PC-9 (cell line): ENCODE data around the gene CNTNAP2. TPM values are rescaled to one million over a fixed set of nuclear protein-coding genes. Genes with fewer than 3 reads are reported as not detected.

Experiments
- BruUV-seq: library from RNA; stranded (reverse); fragments of 400-500 nt; replicated peaks from 2 replicates; lab custom pipeline; 2021; lab: Mats Ljungman, UMichigan
- CTCF ChIA-PET: fragments of 300-600 bp; sonication (Branson Sonifier 250); formaldehyde crosslinking; loops from one replicate; lab custom pipeline; 2022; ENCODE audit warnings: antibody characterized with exemption; lab: Charles Lee
- POLR2A ChIA-PET: fragments of 300-600 bp; sonication (Branson Sonifier 250); formaldehyde crosslinking; loops from one replicate; lab custom pipeline; 2022; ENCODE audit warnings: antibody characterized with exemption; ENCODE audit not compliant: unreplicated experiment; lab: Charles Lee
- DNase-seq, 2 experiments: peaks; one replicate each; pipeline versions ENCODE4 v3.0.0 to v3.0.0-alpha.2; 2015 to 2022; ENCODE audit warnings: mixed read lengths in 1 of 2
- H2AFZ ChIP-seq: fragments of 200-600 bp; sonication (generic); 2 replicates; pipeline ENCODE4 v1.8.1; 2017; ENCODE audit warnings: antibody characterized with exemption
- H3F3A ChIP-seq: fragments of 200-600 bp; sonication (generic); 2 replicates; pipeline ENCODE4 v1.8.1; 2017; ENCODE audit warnings: antibody characterized with exemption, mild to moderate bottlenecking, low read depth; ENCODE audit not compliant: insufficient read depth
- H3K27ac ChIP-seq: fragments of 200-600 bp; sonication (generic); 2 replicates; pipeline ENCODE4 v1.6.1; 2016; ENCODE audit warnings: mixed run types
- H3K27me3 ChIP-seq: fragments of 200-600 bp; sonication (generic); 2 replicates; pipeline ENCODE4 v1.6.1; 2016; ENCODE audit warnings: low read depth, mixed run types; ENCODE audit not compliant: insufficient read depth
- H3K36me3 ChIP-seq: fragments of 200-600 bp; sonication (generic); 2 replicates; pipeline ENCODE4 v1.6.1; 2016; ENCODE audit warnings: low read depth, mixed run types
- H3K4me1 ChIP-seq: fragments of 200-600 bp; sonication (generic); replicated peaks from 2 replicates; pipeline ENCODE4 v1.6.1; 2016; ENCODE audit warnings: mixed run types; ENCODE audit not compliant: insufficient read depth
- H3K4me2 ChIP-seq: fragments of 200-600 bp; sonication (generic); 2 replicates; pipeline ENCODE4 v1.6.1; 2017; ENCODE audit warnings: mixed run types
- H3K4me3 ChIP-seq: fragments of 200-600 bp; sonication (generic); 2 replicates; pipeline ENCODE4 v1.6.1; 2016; ENCODE audit warnings: mixed run types
- H3K79me2 ChIP-seq: fragments of 200-600 bp; sonication (generic); 2 replicates; pipeline ENCODE4 v1.6.1; 2017; ENCODE audit warnings: low read depth, mixed run types
- H3K9me2 ChIP-seq: fragments of 200-600 bp; sonication (generic); 2 replicates; pipeline ENCODE4 v1.8.1; 2017; ENCODE audit warnings: mild to moderate bottlenecking; ENCODE audit not compliant: insufficient read depth
- H3K9me3 ChIP-seq: fragments of 200-600 bp; sonication (generic); 2 replicates; pipeline ENCODE4 v1.8.1; 2016; ENCODE audit warnings: low read depth; ENCODE audit not compliant: insufficient read depth
- H4K20me1 ChIP-seq: fragments of 200-600 bp; sonication (generic); 2 replicates; pipeline ENCODE4 v1.8.1; 2017; ENCODE audit not compliant: insufficient read depth
- CTCF ChIP-seq: fragments of 200-600 bp; sonication (generic); conservative IDR thresholded peaks from 2 replicates; pipeline ENCODE4 v1.6.1; 2017; ENCODE audit warnings: mixed run types, antibody characterized with exemption, mild to moderate bottlenecking, moderate library complexity
- EZH2 ChIP-seq: fragments of 200-600 bp; sonication (generic); IDR thresholded peaks from 2 replicates; pipeline ENCODE4 v1.8.0; 2017; ENCODE audit warnings: antibody characterized with exemption, low read depth
- intact Hi-C: fragments of 100-400 bp; cut with micrococcal nuclease; formaldehyde crosslinking; loops from one replicate; pipeline ENCODE4 v1.10.0; 2022; ENCODE audit not compliant: unreplicated experiment
- total RNA-seq: library from RNA; stranded (reverse); gene quantifications from 2 replicates; pipeline ENCODE4 v1.2.3, GENCODE V29; 2021

The CNTNAP2 gene
- total RNA-seq, 1 experiment from 2014 or later, result not detected

GRCh38 chr7:146112755-146113154, 3.8 kb upstream of the CNTNAP2 start:
- CTCF ChIA-PET, result no interaction called here
- intact Hi-C loops, result no loop called here
- no peaks in the 10 kb centered on the region for H3K79me2 ChIP-seq

GRCh38 chr7:146115548-146115850, 1.1 kb upstream of the CNTNAP2 start:
- Histone ChIP-seq H3K4me3 (no peak overlapping the region), H2AFZ (no peak overlapping the region), H3K79me2 (no peaks in the 10 kb centered on the region), H3K27ac (no peak overlapping the region), H3K4me1 (no peaks in the 10 kb centered on the region), H4K20me1 (no peaks in the 10 kb centered on the region), H3K36me3 (no peaks in the 10 kb centered on the region), H3K9me2 (0 out of 2 replicates have a peak, but pooled peaks cover 5% of the 10 kb centered on the region), H3K27me3 (no peaks in the 10 kb centered on the region), H3F3A (no peaks in the 10 kb centered on the region), H3K4me2 (no peak overlapping the region), H3K9me3 (no peaks in the 10 kb centered on the region)
- BruUV-seq, result no TSS peak
- intact Hi-C loops, result no loop called here
- no peak for TF ChIP-seq EZH2
- no peak for TF ChIP-seq CTCF
- CTCF ChIA-PET, result no interaction called here
- no peak for DNase-seq
- POLR2A ChIA-PET, result no interaction called here

More at GRCh38 chr7:146112755-146113154, 3.8 kb upstream of the CNTNAP2 start:
- no TSS peak for BruUV-seq
- no peak overlapping the region for H3K4me2 ChIP-seq
- 0 out of 2 replicates have a peak, but pooled peaks cover 5% of the 10 kb centered on the region for H3K9me2 ChIP-seq
- no peak overlapping the region for H3K27ac ChIP-seq
- H3K9me3 ChIP-seq, result no peaks in the 10 kb centered on the region
- no peaks in the 10 kb centered on the region for H3F3A ChIP-seq
- no peak overlapping the region for H2AFZ ChIP-seq
- DNase-seq, result no peak
- H3K36me3 ChIP-seq, result no peaks in the 10 kb centered on the region
- no peak overlapping the region for H3K4me3 ChIP-seq
- POLR2A ChIA-PET, result no interaction called here
- H3K27me3 ChIP-seq, result no peaks in the 10 kb centered on the region
- no peaks in the 10 kb centered on the region for H3K4me1 ChIP-seq
- no peak for TF ChIP-seq CTCF
- TF ChIP-seq EZH2, result no peak
- no peaks in the 10 kb centered on the region for H4K20me1 ChIP-seq

GRCh38 chr7:146115851-146116520, 615 bp upstream of the CNTNAP2 start:
- Histone ChIP-seq H3K4me3 (no peak overlapping the region), H3K36me3 (no peaks in the 10 kb centered on the region), H2AFZ (no peak overlapping the region), H3K79me2 (no peaks in the 10 kb centered on the region), H3K27me3 (no peaks in the 10 kb centered on the region), H3K4me2 (no peak overlapping the region), H3F3A (no peaks in the 10 kb centered on the region), H3K27ac (no peak overlapping the region), H3K9me2 (0 out of 2 replicates have a peak, but pooled peaks cover 5% of the 10 kb centered on the region), H3K9me3 (no peaks in the 10 kb centered on the region), H3K4me1 (no peaks in the 10 kb centered on the region), H4K20me1 (no peaks in the 10 kb centered on the region)
- ChIA-PET CTCF (no interaction called here), POLR2A (no interaction called here)
- no peak for TF ChIP-seq EZH2
- no peak for TF ChIP-seq CTCF
- BruUV-seq, result no TSS peak
- intact Hi-C loops, result no loop called here
- DNase-seq, result no peak
